Activated naive CD4-positive, alpha-beta T cell treated with Interleukin-2 at 50 U/mL for 16 hours (primary cell): ENCODE results near the gene DPYD.

Experiments
- DNase-seq: peaks from one replicate; pipeline ENCODE4 v3.0.0-alpha.2; 2020

The DPYD gene

DNA sequence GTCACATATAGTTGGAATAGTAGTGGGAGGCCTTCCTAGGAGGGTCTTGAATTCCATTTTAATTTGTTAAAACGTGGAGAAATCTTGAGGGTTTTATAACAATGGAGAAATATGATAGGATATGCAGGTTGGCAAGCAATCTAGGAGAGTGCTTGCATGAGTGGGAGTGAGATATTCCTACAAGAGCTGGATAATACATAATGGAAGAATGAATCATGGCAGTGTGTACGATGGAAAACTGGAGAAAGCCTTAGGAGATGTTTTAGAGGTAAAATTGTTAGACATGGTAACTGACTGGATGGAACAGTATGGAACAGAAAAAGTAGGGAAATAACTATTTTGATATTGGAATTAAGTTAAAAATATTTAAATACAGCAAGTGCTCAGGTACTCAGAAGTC, 846.9 kb downstream of the DPYD start:
- DNase-seq: no peak

DNA sequence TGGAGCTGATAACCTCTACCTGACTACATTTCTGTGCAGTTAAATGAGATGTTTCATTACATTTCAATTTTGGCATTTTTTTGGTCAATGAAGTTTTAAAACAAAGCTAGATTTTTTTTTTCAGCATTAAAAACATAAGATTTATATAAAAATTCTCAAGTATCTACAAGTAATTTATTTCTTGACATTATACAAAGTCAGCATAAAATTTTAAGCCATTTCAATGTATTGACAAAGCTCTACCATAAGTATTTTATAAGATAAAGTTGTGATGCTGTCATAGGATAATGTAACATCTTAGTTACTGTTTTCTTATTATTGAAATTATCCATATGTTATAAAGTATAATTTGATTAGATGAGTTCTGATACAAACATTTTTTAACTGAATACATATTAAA, 847.7 kb downstream of the DPYD start:
- DNase-seq: no peak

DNA sequence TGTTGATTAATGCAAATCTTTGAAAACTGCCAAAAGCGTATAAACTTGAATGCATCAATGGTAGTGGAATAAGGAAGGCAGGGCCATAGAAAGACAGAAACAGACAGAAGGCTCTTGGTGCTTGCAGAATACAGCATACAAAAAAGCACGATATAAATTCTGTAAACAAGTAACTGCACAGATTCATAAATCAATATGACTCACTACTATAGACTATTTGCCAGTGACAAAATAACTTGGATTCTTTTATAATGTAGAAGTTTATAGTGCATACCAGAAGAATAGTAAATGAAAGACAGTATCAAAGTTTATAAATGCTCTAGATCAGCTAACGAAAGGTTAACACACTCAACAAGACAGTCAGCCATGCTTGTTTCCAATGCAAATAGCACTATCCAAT, 849.7 kb downstream of the DPYD start:
- no peak for DNase-seq

DNA sequence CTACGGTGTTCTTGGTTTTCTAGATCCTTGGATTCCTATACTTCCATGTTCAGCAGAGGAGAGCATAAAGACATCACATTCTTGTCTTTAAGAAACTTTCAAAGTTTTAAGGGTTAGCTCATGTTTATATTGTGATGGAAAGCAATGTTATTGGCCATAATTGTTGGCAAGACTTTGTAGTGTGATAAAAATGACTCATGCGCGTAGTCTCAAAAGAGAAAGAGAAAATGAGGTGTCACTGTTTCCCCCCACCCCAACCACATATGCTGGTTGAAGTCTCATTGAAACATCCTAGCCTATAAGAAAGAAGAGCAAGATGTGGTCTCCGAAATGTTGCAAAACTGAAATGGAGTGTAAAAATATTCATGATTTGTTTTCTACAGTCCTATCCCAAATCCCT, 850.5 kb downstream of the DPYD start:
- no peak for DNase-seq

DNA sequence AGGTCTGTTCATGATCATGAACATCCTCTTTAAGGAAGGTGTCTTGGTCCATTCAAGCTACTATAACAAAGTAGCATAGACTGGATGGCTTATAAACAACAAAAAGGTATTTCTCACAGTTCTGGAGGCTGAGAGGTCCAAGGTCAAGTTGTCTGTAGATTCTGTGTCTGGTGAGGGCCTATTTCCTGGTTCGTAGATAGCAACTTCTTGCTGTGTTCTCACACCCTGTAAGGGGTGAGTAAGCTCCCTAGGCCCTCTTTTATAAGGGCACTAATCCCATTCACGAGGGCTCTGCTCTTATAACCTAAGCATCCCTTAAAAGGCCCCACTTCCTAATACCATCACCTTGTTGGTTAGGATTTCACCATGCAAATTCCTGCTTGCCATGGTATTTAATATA, 851.5 kb downstream of the DPYD start:
- DNase-seq: no peak

DNA sequence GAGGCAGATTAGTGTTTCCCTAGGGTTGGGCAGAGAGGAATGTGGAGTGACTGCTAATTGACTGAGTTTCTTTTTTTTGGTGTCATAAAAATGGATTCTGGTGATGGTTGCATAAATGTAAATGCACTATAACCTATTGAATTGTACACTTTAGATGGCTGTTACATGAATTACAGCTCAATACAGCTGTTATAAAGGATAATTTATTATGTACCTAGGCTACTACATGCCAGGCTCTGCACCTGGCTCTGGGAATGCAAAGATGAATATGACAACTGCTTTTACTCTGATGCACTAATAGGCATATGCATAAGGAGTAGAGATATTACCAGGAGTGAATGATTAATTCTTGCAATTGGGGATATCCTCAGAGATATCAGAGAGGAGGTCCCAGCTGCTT, 854.0 kb downstream of the DPYD start:
- no peak for DNase-seq

DNA sequence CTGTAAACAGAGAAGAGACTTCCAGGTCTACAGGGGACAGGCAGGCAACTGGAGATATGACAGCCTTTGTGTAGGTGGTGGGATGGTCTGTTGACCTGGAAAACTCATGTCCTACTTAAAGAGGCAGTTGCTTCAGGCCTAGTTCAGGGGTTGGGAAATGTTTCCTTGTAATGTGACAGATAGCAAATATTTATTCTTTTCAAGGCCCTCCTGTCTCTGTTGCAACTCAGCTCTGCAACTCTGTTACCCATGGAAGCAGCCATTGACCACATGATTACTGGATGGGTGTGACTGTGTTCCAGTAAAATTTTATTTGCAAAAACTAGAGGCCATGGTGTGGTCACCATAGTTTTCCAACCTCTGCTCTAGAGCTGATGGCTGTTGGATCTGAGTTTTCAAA, 857.3 kb downstream of the DPYD start:
- DNase-seq: no peak

DNA sequence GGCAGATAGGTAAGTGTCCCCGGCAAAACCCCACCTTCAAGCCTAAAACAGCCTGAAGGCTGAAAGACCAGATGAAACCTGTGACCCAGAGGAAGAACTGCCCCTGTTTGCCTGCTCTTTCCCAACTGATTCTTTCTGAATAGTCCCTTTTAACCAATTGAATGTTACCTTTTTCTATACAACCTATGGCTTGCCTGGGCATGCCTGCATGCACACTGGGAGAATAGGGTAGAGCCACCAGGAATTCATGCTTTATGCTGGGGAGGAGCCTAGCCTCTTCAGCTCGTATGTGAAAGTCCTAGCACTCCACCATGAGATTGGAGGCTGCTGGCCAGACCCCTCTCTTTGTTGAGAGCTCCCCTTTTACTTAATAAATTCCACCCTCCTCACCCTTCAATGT, 859.2 kb downstream of the DPYD start:
- DNase-seq: no peak

DNA sequence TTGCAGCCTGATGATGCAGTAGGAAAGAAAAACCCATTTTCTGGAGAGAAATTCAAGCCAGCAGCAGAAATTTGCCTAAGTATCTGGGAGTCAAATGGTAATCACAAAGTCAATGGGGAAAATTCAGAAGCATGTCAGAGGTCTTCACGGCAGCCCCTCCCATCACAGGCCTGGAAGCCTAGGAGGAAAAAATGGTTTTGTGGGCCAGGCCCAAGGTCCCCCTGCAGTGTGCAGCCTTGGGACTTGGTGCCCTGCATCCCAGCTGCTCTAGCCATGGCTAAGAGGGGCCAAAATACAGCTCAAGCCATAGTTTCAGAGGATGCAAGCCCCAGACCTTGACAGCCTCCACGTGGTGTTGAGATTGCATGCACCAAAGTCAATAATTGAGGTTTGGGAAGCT, 864.4 kb downstream of the DPYD start:
- DNase-seq: no peak

DNA sequence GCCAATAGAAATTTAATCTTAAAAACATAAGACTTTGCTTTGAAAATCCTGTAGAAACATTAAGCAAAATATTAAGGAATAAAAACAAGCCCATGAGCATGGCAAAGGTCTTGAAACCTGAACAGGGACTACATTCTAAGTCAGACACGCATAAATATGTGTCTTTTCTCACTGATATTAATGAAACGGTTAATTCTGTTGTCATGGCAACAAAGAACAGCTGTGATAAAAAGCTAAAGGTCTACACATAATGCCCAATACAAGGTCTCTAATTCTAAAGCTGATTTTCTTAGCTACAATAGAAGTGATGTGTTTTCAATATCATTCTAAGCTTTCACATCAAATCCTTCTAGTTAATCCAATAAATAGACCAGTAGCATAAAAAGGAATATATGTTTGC, 867.6 kb downstream of the DPYD start:
- no peak for DNase-seq

DNA sequence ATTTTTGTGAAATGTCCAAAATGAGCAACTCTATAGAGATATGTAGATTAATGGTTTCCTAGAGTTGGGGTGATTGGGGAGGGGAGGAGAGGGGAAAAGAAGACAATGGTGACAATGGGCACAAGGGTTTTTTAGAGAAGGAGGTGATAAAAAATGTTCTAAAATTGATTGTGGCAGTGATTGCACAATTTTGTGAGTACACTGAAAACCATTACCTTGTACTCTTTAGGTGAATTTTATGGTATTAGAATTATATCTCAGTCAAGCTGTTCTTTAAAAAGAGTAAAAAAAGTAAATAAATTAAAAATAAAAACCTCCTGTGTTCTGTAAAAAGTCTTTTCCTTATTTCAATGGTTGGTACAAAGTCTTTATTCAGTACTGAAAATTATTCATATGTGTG, 869.0 kb downstream of the DPYD start:
- no peak for DNase-seq

DNA sequence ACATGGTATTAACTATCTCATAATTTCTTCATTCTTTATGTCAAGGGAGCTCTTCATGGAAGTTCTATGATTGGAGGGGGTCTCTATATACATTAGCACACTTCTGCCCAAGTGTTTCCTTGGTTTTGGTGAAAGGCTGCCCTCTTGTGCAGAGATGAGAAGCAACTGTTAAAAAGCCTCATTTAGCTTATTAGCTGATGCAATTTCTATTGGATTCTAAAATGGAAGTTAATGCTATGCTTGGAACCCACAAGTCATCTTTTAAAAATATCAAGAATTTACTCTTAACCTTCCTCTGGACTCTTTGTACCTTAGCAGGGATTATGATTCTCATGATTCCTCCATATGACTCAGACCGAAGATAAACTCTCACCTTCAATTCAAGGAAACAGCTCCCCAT, 870.3 kb downstream of the DPYD start:
- DNase-seq: no peak

DNA sequence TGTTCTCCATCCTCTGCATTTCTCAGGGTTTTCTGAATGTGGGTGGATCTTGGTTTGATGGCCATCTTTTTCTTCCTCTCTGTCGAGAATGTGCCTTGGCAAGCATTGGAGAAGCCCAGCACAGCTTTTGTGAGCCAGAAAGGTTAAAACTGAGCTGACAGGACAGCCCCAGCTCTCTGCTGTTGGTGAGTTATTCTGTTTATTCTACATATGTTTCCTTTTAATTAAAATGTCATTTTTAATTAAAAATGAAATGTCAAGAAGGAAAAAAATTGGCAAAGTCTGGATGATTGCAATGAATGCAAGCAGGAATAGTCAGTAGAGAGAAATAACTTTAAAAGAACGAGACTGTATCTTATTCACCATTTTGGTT, 873.4 kb downstream of the DPYD start:
- no peak for DNase-seq

DNA sequence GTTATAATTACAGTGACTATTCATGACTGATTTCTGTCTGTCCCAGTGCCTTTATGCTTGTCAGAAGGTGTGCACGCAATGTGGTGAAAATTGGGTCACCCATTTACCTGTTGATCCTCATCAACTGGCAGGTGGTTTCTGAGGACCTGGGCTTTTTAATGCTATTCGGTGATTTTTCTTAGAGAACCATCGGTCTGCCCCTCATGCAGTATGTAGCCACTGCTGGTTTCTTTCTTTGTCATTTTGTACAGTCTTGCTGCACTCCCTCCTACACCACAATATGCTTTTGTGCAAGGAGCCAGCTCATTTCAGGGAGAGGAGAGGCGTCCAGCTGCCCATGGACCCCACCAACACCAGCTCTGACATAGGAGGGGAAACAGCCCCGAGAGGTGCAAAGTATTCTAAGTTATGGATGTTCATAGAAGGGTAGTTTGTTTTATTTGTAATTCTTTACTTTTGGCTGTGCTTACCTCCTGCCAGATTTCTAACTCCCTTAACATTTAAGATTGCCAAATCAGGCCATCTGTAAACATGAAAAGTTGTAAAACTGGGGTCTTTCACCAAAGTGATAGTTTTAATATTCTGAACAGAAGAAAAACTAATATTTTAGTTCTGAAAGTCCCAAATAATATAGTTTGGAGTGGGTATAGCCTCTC, 873.9 kb downstream of the DPYD start:
- DNase-seq: no peak

DNA sequence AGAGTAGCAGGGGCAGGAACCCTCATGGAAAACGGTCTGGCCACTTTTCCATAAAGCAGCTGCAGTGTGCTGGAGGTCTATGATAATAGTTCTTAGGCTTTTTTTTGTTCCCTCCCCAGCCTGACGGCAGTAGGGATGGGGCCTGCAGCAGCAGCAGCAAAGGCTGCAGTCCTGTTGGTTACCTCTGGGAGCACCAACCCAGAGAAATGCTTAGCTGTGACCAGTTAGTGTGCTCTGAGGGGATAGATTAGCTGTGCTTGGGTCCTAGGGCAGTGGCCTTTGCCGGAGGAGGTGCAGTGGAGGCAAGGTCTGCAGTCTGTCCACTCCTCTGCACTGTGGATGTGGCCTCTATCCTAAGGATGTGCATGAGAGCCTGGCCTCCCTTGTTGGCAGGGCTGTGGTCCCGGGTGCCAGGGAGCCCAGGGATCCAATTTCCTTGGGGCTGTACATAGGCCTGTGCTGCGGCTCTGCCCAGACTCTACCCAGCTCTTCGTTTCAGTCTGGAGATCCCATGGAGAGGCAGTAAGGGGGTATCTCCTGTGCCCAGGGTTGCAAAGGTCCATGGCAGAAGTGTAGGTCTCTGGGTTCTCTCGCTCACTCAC, 876.6 kb downstream of the DPYD start:
- no peak for DNase-seq

DNA sequence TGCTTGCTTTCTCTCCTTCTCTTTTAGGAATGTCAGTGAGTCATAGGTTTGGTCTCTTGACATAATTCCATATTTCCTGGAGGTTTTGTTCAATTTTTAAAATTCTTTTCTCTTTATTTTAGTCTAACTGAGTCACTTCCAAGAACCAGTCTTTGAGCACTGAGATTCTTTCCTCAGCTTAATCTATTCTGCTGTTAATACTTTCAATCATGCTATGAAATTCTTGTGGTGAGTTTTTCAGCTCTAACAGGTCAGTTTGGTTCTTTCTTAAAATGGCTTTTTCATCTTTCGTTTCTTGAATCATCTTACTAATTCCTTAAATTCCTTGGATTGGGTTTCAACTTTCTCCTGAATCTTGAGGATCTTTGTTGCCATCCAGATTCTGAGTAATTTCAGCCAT, 878.3 kb downstream of the DPYD start:
- DNase-seq: no peak

DNA sequence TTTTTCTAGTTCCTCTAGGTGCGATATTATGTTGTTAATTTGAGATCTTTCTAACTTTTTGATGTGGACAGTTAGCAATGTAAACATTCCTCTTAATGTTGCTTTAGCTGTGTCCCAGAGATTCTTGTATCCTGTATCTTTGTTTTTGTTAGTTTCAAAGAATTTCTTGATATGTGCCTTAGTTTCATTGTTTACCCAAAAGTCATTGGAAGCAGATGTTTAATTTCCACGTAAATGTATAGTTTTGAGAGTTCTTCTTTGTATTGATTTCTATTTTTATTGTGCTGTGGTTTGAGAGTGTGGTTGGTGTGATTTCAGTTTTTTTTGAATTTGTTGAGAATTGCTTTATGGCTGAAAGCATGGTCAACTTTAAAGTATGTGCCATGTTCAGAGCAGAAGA, 879.8 kb downstream of the DPYD start:
- no peak for DNase-seq

DNA sequence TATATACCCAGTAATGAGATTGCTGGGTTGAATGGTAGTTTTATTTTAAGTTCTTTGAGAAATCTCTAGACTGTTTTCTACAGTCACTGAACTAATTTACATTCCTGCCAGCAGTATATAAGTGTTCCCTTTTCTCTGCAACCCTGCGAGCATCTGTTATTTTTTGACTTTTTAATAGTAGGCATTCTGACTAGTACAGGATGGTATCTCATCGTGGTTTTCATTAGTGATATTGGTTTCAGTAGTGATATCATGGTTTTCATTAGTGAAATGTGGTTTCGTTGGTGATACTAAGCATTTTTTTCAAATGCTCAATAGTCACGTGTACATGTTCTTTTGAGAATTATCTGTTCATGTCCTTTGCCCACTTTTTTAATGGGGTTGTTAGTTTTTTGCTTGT, 882.4 kb downstream of the DPYD start:
- no peak for DNase-seq

DNA sequence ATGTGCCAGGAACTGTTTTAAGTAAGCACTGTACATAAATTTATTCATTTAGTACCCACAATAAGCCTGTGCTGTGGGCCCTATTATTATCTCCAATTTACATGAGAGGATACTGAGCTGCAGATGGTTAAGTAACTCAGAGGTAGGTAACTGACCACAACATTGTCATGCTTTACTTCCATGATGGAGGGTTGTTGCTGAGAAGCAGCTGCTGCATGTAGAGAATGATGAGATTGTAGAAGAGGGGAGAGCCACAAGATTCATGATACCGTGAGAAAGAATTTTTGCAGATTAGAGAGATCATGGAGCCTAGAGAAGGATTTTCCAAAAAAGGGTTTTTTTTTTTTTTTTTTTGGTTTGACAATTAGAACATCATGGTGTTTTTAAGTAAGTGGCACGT, 886.2 kb downstream of the DPYD start:
- DNase-seq: no peak

DNA sequence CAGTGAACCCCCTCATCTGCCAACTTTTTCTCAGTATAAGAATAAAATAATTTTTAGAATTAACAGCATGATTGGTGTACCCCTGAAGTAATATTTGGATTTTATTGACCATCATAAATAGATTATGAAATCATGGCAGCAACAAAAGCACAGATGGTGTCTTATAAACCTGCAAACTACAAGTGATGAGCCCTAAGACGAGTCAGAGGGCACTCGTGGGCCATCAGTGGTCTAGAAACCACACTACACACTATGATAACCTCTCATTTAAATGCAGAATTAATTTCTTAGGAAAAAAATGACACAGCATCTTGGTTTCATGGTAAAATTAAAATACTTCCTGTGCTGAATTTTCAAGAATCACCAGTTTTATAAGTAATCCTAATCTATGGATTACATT, 886.9 kb downstream of the DPYD start:
- no peak for DNase-seq
